ENCODE results near the gene SLC1A2.

SLC1A2 gene

GRCh38 chr11:35414311-35414710 lies 5.0 kb downstream of the SLC1A2 start:
- no peak for DNase-seq (ENCODE audit: low read depth in 1 of 2, low spot score in 1 of 2)

- DNase-seq (ENCODE audit: low read depth in 1 of 2, low spot score in 1 of 2) = no peak
Measured at GRCh38 chr11:35413598-35413997, 5.8 kb downstream of the SLC1A2 start.

- DNase-seq (ENCODE audit: low read depth in 1 of 2, low spot score in 1 of 2) = no peak
Measured at GRCh38 chr11:35412285-35412684, 7.1 kb downstream of the SLC1A2 start.

- DNase-seq (ENCODE audit: low read depth in 1 of 2, low spot score in 1 of 2) = no peak
Measured at GRCh38 chr11:35407041-35407440, 12.3 kb downstream of the SLC1A2 start.

- DNase-seq (ENCODE audit: low read depth in 1 of 2, low spot score in 1 of 2) = no peak
Measured at GRCh38 chr11:35404388-35404775, 15.0 kb downstream of the SLC1A2 start.

GRCh38 chr11:35403765-35404387 lies 15.5 kb downstream of the SLC1A2 start:
- DNase-seq (ENCODE audit: low read depth in 1 of 2, low spot score in 1 of 2) = no peak

GRCh38 chr11:35402751-35403660 lies 16.4 kb downstream of the SLC1A2 start:
- DNase-seq (ENCODE audit: low read depth in 1 of 2, low spot score in 1 of 2) = no peak

- DNase-seq (ENCODE audit: low read depth in 1 of 2, low spot score in 1 of 2) = no peak
Measured at GRCh38 chr11:35398881-35399280, 20.5 kb downstream of the SLC1A2 start.

- DNase-seq (ENCODE audit: low read depth in 1 of 2, low spot score in 1 of 2) = no peak
Measured at GRCh38 chr11:35394941-35395340, 24.4 kb downstream of the SLC1A2 start.

GRCh38 chr11:35393098-35393497 lies 26.3 kb downstream of the SLC1A2 start:
- no peak for DNase-seq (ENCODE audit: low read depth in 1 of 2, low spot score in 1 of 2)

- peak; percentile 68 to 77 for DNase-seq (ENCODE audit: low read depth in 1 of 2, low spot score in 1 of 2)
Measured at GRCh38 chr11:35391922-35392688, 27.3 kb downstream of the SLC1A2 start.

- no peak for DNase-seq (ENCODE audit: low read depth in 1 of 2, low spot score in 1 of 2)
Measured at GRCh38 chr11:35390737-35391682, 28.3 kb downstream of the SLC1A2 start.

- no peak for DNase-seq (ENCODE audit: low read depth in 1 of 2, low spot score in 1 of 2)
Measured at GRCh38 chr11:35389897-35390465, 29.4 kb downstream of the SLC1A2 start.

- DNase-seq (ENCODE audit: low read depth in 1 of 2, low spot score in 1 of 2) = no peak
Measured at GRCh38 chr11:35389112-35389511, 30.2 kb downstream of the SLC1A2 start.

GRCh38 chr11:35388061-35388460 lies 31.3 kb downstream of the SLC1A2 start:
- no peak for DNase-seq (ENCODE audit: low read depth in 1 of 2, low spot score in 1 of 2)

GRCh38 chr11:35387111-35387982 lies 32.0 kb downstream of the SLC1A2 start:
- DNase-seq (ENCODE audit: low read depth in 1 of 2, low spot score in 1 of 2) = no peak

- DNase-seq (ENCODE audit: low read depth in 1 of 2, low spot score in 1 of 2) = no peak
Measured at GRCh38 chr11:35383953-35384352, 35.4 kb downstream of the SLC1A2 start.

- no peak for DNase-seq (ENCODE audit: low read depth in 1 of 2, low spot score in 1 of 2)
Measured at GRCh38 chr11:35381709-35382322, 37.5 kb downstream of the SLC1A2 start.

- no peak for DNase-seq (ENCODE audit: low read depth in 1 of 2, low spot score in 1 of 2)
Measured at GRCh38 chr11:35380603-35381002, 38.8 kb downstream of the SLC1A2 start.
